Astrocyte (in vitro differentiated cells and primary cell): Measurements from ENCODE around the gene THSD7B. TPM values are rescaled to one million over a fixed set of nuclear protein-coding genes. Genes with fewer than 3 reads are reported as not detected.

ENCODE experiments used
- DNase-seq: peaks from one replicate; pipeline ENCODE4 v3.0.0-alpha.2; 2010; ENCODE audit warnings: low read depth
- FAIRE-seq: peaks from 2 replicates; lab custom pipeline; 2011; peaks lifted over from hg19 to GRCh38; lab: Jason Lieb, UNC
- H2AFZ ChIP-seq: 2 replicates; pipeline ENCODE4 v1.6.0; 2012; ENCODE audit warnings: low read depth, low read length, inconsistent platforms
- H3K27ac ChIP-seq: 2 replicates; pipeline ENCODE4 v1.5.1; 2011; ENCODE audit warnings: low read depth, low read length, inconsistent platforms
- H3K27me3 ChIP-seq: 2 replicates; pipeline ENCODE4 v1.6.0; 2011; ENCODE audit warnings: low read length, inconsistent platforms; ENCODE audit not compliant: insufficient read depth
- H3K36me3 ChIP-seq: 2 replicates; pipeline ENCODE4 v1.5.1; 2011; ENCODE audit warnings: low read length, inconsistent platforms; ENCODE audit not compliant: insufficient read depth
- H3K4me1 ChIP-seq: 2 replicates; pipeline ENCODE4 v1.5.1; 2011; ENCODE audit warnings: low read length, inconsistent platforms; ENCODE audit not compliant: insufficient read depth
- H3K4me2 ChIP-seq: 2 replicates; pipeline ENCODE4 v1.6.0; 2012; ENCODE audit warnings: low read length, inconsistent platforms
- H3K4me3 ChIP-seq: 2 replicates; pipeline ENCODE4 v1.5.1; 2011; ENCODE audit warnings: low read depth, mild to moderate bottlenecking, low read length, inconsistent platforms; ENCODE audit not compliant: insufficient read depth
- H3K79me2 ChIP-seq: 2 replicates; pipeline ENCODE4 v1.6.0; 2012; ENCODE audit warnings: mild to moderate bottlenecking, low read length, inconsistent platforms; ENCODE audit not compliant: insufficient read depth
- H3K9ac ChIP-seq: 2 replicates; pipeline ENCODE4 v1.6.0; 2012; ENCODE audit warnings: mild to moderate bottlenecking, low read length, inconsistent platforms
- H3K9me3 ChIP-seq: 2 replicates; pipeline ENCODE4 v1.5.1; 2012; ENCODE audit warnings: low read depth, mild to moderate bottlenecking, low read length, inconsistent platforms; ENCODE audit not compliant: insufficient read depth
- H4K20me1 ChIP-seq: 2 replicates; pipeline ENCODE4 v1.6.0; 2012; ENCODE audit warnings: low read length, inconsistent platforms; ENCODE audit not compliant: insufficient read depth
- H3K27ac Mint-ChIP-seq: one replicate; pipeline ENCODE4 v1.8.0; 2021; ENCODE audit warnings: mild to moderate bottlenecking, mixed read lengths; ENCODE audit not compliant: unreplicated experiment
- H3K27me3 Mint-ChIP-seq: one replicate; pipeline ENCODE4 v1.8.0; 2021; ENCODE audit warnings: low read depth, mixed read lengths; ENCODE audit not compliant: unreplicated experiment
- H3K36me3 Mint-ChIP-seq: one replicate; pipeline ENCODE4 v1.8.0; 2021; ENCODE audit warnings: low read depth, mixed read lengths; ENCODE audit not compliant: unreplicated experiment
- H3K4me1 Mint-ChIP-seq: one replicate; pipeline ENCODE4 v1.8.0; 2021; ENCODE audit warnings: low read depth, mixed read lengths; ENCODE audit not compliant: unreplicated experiment
- H3K4me3 Mint-ChIP-seq: one replicate; pipeline ENCODE4 v1.8.0; 2021; ENCODE audit warnings: mild to moderate bottlenecking, moderate library complexity, mixed read lengths; ENCODE audit not compliant: unreplicated experiment
- H3K9me3 Mint-ChIP-seq: one replicate; pipeline ENCODE4 v1.8.0; 2021; ENCODE audit warnings: mild to moderate bottlenecking, mixed read lengths; ENCODE audit not compliant: unreplicated experiment
- EZH2 ChIP-seq: IDR thresholded peaks from 2 replicates; pipeline ENCODE4 v1.6.1; 2012; ENCODE audit warnings: mild to moderate bottlenecking, low read length, inconsistent platforms; ENCODE audit not compliant: insufficient read depth
- total RNA-seq: library from RNA; stranded (reverse); gene quantifications from 2 replicates; pipeline ENCODE4 v1.2.1, GENCODE V29; 2021
- TF ChIP-seq, protein P1 (sequence below): IDR thresholded peaks from 2 replicates; pipeline ENCODE4 v1.5.1; 2011; ENCODE audit warnings: low read depth, mild to moderate bottlenecking, inconsistent platforms, low read length, moderate library complexity; ENCODE audit not compliant: insufficient read depth

THSD7B gene
- total RNA-seq, 1 donor from 2014 or later = 0.18 TPM

- Histone ChIP-seq H4K20me1 (no peaks in the 10 kb centered on the region), H3K27me3 (no peaks in the 10 kb centered on the region), H3K4me2 (no peak overlapping the region), H3K4me1 (no peaks in the 10 kb centered on the region), H3K9me3 (no peaks in the 10 kb centered on the region), H3K4me3 (no peak overlapping the region), H3K36me3 (no peaks in the 10 kb centered on the region), H3K9ac (no peak overlapping the region), H2AFZ (no peak overlapping the region), H3K27ac (no peak overlapping the region), H3K79me2 (no peaks in the 10 kb centered on the region)
- Mint-ChIP-seq H3K27me3 (peaks cover 1% of the 10 kb centered on the region), H3K27ac (no peak overlapping the region), H3K4me1 (peaks cover 13% of the 10 kb centered on the region), H3K4me3 (no peak overlapping the region), H3K9me3 (no peaks in the 10 kb centered on the region), H3K36me3 (no peaks in the 10 kb centered on the region)
- TF ChIP-seq, protein P1, sequence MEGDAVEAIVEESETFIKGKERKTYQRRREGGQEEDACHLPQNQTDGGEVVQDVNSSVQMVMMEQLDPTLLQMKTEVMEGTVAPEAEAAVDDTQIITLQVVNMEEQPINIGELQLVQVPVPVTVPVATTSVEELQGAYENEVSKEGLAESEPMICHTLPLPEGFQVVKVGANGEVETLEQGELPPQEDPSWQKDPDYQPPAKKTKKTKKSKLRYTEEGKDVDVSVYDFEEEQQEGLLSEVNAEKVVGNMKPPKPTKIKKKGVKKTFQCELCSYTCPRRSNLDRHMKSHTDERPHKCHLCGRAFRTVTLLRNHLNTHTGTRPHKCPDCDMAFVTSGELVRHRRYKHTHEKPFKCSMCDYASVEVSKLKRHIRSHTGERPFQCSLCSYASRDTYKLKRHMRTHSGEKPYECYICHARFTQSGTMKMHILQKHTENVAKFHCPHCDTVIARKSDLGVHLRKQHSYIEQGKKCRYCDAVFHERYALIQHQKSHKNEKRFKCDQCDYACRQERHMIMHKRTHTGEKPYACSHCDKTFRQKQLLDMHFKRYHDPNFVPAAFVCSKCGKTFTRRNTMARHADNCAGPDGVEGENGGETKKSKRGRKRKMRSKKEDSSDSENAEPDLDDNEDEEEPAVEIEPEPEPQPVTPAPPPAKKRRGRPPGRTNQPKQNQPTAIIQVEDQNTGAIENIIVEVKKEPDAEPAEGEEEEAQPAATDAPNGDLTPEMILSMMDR = no peak
- no peak for TF ChIP-seq EZH2
- DNase-seq (no peak), FAIRE-seq (peak; percentile 45)
Observed at GRCh38 chr2:137193401-137193800, 428.1 kb downstream of the THSD7B start.

DNA sequence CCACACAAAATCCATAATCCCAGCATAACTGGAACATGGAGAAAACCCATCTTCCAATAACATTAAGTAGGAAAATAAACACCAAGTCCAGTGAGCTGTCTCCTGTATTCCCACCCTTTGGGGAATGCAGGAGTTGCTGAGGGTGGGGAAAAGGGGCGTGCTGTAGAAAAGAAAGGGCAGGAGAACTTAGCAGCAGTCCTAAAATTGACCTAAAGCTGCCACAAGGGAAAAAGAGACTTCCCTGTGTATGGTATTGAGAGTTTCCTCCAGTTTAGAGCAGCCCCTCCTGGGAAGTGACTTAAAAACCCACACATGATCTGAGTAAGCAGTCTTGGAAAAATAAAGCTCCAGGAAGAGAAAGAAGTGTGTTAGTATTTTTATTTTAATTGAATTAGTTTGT lies 428.8 kb downstream of the THSD7B start:
- peaks cover 1% of the 10 kb centered on the region for H3K27me3 Mint-ChIP-seq
- no peak overlapping the region for H3K4me3 Mint-ChIP-seq
- TF ChIP-seq, protein P1 = no peak
- no peak for TF ChIP-seq EZH2
- no peak overlapping the region for H3K27ac ChIP-seq
- no peak overlapping the region for H3K4me2 ChIP-seq
- no peaks in the 10 kb centered on the region for H3K79me2 ChIP-seq
- DNase-seq (no peak), FAIRE-seq (no peak)
- no peaks in the 10 kb centered on the region for H3K36me3 ChIP-seq
- no peaks in the 10 kb centered on the region for H4K20me1 ChIP-seq
- H3K4me1 Mint-ChIP-seq = peaks cover 13% of the 10 kb centered on the region
- no peaks in the 10 kb centered on the region for H3K36me3 Mint-ChIP-seq
- no peak overlapping the region for H3K4me3 ChIP-seq
- H3K9me3 ChIP-seq = no peaks in the 10 kb centered on the region
- H3K27me3 ChIP-seq = no peaks in the 10 kb centered on the region
- H3K9ac ChIP-seq = no peak overlapping the region
- no peak overlapping the region for H2AFZ ChIP-seq
- H3K4me1 ChIP-seq = no peaks in the 10 kb centered on the region
- peak overlapping the region; percentile 8 for H3K27ac Mint-ChIP-seq
- H3K9me3 Mint-ChIP-seq = no peaks in the 10 kb centered on the region

DNA sequence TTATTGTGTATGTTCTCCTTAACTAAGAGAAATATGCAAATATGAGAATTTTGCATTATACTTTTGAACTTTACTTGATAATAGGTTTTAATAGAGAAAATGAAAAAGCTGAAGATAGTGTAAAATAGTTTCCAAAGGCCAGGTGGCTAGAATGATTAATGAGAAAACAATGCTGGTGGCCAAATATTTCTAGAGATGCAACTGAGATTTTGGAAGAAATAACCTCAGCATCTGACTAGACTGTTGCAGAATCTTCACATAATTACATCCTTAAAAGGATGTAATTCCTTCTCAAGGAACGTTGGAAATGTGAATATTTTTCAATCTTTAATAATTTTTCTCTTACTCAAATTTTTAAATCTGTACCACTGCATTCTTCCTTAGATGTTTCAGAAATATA lies 434.4 kb downstream of the THSD7B start:
- Histone ChIP-seq H3K4me1 (no peaks in the 10 kb centered on the region), H3K27ac (no peak overlapping the region), H3K4me3 (no peak overlapping the region), H3K9me3 (no peaks in the 10 kb centered on the region), H2AFZ (no peak overlapping the region), H3K27me3 (no peaks in the 10 kb centered on the region), H3K9ac (no peak overlapping the region), H3K36me3 (no peaks in the 10 kb centered on the region), H3K79me2 (no peaks in the 10 kb centered on the region), H3K4me2 (no peak overlapping the region), H4K20me1 (no peaks in the 10 kb centered on the region)
- H3K4me3 Mint-ChIP-seq = no peak overlapping the region
- no peak for TF ChIP-seq EZH2
- TF ChIP-seq, protein P1 = no peak
- no peaks in the 10 kb centered on the region for H3K4me1 Mint-ChIP-seq
- H3K27ac Mint-ChIP-seq = no peak overlapping the region
- FAIRE-seq (no peak), DNase-seq (no peak)
- H3K27me3 Mint-ChIP-seq = peaks cover 1% of the 10 kb centered on the region
- H3K36me3 Mint-ChIP-seq = no peaks in the 10 kb centered on the region
- no peaks in the 10 kb centered on the region for H3K9me3 Mint-ChIP-seq
